AG08396 (cell line): ENCODE data around the gene FBXO48.

ENCODE experiments used
- DNase-seq: peaks from one replicate; pipeline ENCODE4 v3.0.0; 2012; ENCODE audit warnings: low spot score, mixed read lengths

Gene FBXO48

GRCh38 chr2:68412127-68412819 lies 54.8 kb downstream of the FBXO48 start:
- no peak for DNase-seq

- no peak for DNase-seq
Measured at GRCh38 chr2:68411397-68412126, 55.5 kb downstream of the FBXO48 start.
